Middle frontal gyrus (tissue), 1 donor: ENCODE measurements around the gene PTPRG.

Experiments
- DNase-seq: peaks from one replicate; pipeline ENCODE4 v3.0.0-alpha.2; 2015; ENCODE audit warnings: low spot score; ENCODE audit errors: extremely low spot score

PTPRG gene

DNA sequence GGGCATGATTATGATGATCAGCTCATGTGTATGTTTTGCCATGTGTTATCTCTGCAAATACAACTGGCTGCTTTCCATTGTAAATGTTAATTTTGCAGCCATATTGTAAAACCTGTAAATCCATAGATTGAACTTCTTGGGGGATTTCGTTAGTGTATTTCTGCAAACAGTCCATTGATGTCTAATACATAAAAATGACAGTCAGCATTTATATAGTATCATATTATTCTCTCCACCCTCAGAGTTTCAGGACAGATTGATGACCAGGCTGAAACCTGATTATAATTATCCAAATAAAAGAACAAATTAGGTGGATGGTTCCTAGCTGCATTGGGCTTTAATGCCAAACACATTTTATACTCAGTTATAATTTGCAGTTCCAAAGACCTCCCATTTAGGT, 535.1 kb downstream of the PTPRG start:
- DNase-seq: no peak

DNA sequence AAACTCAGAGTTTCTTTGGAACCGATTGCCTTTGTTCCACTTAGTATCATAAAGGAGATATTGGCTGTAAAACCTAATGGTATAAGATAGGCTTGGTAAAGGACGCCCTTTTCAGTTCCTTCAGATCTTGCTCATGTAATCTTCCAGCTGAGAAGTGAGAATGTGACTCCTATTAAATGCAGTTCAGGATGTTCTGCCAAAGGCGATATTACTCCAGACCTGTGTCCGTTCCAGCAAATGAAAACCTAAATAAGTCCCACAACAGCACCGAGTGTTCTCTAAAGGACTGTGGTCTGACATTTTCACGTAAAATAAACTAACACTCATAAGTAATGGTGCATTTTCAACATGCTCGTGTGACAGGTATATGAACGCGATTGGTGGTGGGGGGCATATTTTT, 535.8 kb downstream of the PTPRG start:
- DNase-seq: no peak

DNA sequence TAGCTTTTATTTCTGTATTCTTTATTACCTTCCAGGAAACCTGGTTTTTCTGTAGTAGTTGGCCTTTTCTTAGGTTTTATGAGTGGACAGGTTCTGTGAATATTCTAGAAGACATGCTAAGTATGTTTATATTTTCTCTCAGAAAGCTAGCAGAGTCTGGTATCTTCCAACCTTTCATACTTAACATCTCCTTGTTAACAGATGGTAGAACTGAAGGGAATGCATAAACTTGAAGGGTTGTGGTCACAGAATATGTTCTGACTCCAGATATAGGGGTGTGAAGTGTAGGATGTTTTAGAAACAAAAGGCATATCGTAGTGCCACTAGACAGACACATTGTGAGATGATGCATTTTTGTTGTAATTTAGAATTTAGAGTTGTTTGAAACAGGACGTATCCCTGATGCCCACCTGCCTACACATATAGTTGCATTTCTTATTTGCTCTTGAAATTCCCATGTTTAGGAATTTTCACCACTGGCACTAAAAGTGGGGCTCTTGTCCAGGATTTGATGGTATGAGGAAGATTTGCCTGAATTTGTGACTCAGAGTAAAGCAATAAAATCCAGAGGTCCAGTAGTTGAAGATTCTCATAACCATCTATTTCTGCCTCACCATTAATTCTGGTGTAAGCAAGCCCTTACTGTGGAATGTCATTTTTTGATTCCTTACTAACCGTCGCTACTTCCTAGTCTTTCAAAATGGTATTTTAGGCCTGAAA, 537.4 kb downstream of the PTPRG start:
- no peak for DNase-seq

DNA sequence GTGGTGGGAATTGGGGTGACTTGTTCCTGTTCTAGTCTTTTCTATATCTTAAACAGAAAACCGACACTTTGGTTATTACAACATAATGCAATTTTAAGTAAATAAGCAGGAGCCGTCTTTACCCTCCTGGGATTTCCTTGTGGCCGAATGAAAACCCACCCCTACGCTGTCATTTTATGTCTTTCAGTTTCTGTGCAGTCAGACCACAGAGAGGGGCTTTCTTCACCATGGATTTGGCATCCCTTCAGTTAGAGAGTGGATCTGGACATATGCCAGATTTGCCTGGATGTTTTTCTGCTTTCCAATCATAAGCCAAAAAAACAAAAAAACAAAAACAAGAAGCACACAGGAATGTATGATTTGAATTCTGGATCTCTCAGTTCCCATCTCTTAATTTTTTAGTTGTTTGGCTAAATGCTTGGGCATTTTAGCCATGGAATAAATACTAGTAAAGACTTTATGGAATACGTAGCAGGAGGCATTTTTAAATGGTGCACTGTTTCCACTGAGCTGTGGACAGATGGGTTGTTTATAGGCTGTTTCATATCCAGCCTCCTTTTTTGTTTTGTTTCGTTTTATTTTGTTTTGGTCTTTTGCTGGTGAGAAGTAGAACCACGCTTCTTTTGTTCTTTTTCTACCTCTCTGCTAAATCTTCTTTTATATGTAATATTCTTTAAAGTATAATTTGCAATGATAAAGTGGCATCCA, 539.1 kb downstream of the PTPRG start:
- DNase-seq: no peak

DNA sequence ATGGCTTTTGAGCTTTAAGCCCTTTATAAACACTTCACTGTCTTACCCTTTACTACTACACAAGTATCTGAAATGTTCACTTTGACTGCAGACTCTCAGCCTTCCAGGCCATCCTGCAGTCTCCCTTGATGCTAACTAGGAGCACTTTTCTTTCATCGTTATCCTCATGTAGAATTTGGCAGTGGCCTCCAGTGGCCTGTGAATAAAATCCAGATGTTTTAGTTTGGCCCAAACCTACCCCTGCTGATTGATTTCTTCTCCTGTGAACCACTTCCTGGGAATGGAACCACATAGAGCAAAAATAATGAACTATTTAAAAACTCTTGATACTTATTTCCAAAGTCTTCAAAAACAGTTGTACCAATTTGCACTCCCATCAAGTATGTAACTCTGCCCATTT, 540.1 kb downstream of the PTPRG start:
- no peak for DNase-seq

DNA sequence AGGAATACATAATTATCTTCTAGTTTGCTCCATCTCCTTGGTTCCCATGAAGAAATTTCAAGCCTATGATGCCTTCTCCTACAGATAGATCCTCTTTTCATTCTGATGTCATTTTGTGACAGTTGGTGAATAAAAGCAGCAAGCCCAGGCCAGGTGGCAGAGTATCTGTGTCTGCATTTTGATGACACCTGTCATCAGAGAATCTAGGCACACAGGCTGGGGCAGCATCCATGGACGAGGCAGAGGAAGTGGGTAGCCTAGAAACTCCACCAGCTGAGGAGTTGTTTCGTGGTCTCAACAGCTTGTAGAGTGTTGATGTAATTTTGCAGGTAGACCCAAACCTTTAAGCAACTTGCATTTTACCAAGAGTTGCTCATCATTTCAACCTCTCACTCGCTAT, 542.2 kb downstream of the PTPRG start:
- no peak for DNase-seq

DNA sequence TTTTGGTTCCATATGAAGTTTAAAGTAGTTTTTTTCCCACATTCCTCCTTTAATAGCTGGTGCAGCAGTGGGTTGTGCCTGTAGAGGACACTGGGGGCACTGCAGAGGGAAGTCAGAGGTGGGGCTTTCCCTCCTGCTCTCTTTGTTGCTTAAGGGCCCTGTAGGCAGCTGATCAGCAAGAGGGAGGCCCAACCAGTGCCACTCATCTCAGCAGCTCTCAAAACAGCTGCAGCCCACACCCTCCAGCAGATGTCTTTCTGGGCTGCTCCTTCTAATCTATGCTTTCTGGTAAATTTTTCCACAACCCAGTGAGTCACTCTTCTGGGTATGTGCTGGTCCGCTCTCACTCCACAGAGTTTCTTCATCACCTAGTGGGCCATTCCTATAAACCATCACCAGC, 548.2 kb downstream of the PTPRG start:
- DNase-seq: no peak

DNA sequence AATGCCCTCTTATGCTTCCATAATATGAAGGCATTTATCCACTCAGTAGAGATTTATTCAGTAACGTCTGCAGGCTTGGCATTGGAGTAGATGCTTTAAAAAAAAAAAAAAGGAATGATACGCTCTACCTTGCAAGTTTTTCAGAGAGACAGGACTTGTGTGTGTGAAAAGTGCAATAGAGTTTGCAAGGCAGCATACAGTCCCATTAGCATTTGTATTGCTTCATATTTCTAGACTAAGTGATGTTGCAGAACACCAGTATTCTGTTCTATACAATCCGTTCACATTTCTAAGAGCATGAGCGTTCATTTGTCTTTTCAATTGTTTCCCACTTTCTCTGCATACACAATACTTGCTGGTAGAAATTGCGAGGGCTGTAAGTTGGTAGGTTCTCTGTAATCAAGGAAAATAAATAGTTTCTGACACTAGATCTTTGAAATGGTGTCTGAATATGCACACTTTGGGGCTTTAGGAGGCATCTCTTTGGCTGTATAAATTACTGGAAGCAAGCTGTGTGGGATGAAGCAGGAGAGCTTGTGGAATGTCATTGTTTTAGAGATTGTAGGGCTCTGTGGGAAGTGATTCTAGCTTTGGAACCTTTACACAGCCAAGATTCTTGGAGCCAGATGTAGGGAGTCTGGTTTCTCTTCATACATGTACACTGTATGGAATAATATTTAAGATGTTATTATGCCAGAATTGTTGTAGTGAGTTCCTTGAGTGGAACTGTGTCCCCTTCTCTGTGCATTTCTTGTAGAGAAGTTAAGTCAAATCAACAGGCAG, 549.3 kb downstream of the PTPRG start:
- no peak for DNase-seq

DNA sequence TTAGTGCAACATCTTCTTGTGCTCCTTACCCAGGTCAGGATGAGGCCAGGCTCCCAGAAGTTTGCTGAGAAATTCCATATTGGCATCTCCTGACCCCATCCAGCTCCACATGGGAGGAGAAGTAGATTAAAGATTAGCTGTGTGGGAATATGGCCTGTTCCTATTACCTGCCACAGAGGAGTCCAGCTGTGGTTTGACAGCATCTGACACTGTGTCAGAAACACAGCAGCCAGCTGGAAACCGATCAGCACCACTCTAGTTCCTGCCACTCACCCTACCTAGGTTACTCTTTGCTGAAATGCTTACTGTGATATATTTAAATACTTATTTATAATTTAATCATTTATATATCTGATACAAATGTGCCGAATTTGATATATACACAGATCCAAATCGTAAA, 551.7 kb downstream of the PTPRG start:
- DNase-seq: no peak

DNA sequence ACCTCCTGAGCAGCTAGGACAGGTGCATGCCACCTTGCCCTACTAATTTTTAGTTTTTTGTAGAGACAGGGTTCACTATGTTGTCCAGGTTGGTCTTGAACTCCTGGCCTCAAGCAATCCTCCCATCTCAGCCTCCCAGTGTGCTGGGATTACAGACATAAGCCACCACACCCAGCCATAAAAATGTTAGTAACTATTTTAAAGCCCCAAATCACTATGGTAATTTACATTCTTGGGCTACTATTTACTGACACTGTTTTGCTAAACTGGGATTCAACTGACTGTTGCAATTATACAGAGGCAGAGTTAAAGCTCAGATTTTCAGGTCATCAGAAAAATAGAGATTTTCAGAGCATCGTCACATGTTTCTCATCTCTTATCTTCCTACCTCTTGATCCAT, 553.4 kb downstream of the PTPRG start:
- DNase-seq: no peak

DNA sequence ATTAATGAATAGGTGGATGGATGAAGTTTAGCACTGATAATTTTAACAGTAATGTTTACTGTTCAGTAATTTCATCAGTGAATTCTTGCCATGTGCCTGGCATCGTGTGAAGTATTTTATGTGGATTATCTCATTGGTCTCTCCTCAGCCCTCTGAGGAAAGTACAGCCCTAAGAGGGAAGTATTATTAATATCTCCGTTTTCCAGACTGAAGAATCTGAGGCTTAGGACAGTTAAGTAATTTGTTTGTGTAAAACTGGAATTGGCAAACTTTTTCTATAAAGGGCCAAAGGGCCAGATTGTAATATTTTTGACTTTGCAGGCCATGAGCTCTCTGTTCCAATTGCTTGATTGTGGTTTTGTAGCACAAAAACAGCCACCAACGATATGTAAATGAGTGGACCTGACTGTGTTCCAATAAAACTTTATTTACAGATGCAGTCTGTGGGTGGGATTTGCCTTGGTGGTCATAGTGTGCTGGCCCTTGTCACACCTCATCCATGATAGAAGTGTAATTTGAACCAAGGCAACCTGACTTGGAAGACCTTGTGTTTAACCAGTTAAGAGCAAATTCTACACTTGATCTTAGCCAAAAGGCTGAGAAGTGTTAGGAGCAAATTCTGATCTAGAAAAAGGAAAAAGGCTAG, 556.7 kb downstream of the PTPRG start:
- no peak for DNase-seq

DNA sequence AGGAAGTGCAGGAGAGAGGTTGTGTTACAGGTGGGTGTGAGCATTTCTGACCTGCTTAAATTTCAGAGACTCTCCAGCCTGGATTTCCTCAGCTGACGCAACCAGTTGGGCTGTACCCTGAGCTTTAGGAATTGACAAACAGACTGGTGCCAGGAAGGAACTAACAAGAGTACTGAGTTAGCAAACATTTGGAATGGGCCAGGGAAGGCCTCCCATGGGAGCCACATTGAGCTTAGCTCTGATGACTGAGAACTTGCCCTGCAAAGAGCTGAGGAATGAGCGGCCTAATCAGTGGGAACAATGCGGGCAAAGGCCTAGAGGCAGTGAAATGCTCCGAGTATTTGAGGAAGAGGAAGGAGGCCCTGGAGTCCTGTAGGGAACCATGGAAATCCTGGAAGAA, 557.8 kb downstream of the PTPRG start:
- no peak for DNase-seq

DNA sequence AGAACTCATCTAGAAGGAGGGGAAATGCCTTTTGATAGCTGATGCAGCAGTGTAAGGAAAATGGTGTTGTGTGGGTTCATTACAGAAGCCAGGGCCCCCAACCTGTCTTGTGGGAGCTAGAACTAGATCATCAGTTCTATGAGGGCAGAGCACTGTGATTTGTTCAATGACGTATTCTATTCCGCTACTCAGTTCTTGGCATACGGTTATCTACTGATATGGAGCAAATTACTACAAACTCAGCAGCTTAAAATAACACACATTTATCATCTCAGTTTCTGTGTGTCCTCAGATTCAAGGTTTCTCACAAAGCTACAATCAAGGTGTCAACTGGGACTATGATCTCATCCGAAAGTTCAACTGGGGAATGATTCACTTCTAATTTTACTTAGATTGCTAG, 561.4 kb downstream of the PTPRG start:
- no peak for DNase-seq

DNA sequence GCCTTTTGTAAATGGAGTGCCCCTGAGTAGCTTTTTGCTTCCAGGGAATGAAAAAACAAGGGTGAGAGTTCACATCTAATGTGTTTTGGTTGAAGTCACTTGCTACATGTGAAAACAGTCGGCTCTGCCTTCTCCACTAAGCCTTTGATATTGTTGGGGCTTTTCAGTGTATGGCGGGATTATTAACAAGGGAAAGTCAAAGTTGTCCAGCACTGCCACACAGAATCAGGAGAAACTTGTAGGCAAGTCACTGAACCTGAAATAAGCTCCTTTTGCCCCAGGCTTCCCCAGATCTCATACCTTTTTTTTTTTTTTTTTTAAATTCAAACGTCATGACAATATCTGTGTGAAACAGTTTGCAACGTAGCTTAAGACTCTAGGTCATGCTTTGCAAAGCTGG, 564.0 kb downstream of the PTPRG start:
- no peak for DNase-seq

DNA sequence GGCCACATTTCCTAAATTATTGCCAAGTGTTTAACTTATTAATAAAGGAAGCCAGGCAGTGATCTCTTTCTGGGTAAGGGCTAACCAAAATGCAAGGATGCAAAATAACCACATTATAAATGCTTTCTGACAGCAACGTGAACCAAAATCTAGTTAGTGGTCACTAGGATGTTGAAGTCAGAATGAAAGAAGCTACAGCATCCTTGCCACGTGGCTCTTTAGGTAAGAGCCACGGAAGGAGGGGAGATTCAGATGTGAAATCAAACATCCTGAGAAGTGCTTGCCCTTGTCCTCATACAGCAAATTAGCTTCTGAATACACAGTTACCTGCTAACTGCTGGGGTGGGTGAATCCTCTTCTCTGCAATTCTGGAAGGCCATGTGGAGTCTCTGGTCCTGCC, 565.7 kb downstream of the PTPRG start:
- DNase-seq: no peak

DNA sequence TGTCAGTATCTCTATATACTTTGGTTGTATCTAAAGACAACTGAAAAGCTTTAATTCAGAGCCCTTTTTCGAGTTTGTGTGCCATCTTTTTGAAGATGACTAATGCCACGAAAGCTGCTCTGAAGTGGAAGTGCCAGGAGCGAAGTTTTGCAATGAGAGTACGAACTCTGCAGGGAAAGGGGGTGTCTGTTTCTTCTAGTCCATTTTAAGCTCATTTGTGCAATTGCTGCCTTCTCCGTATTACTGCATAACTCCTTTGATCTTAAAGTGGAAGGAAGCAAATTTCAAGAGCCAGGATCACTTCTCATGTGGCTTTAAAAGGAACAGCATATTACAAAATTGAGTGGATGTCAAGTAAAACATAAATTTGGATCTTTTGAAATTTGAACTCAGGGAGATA, 566.7 kb downstream of the PTPRG start:
- DNase-seq: no peak

DNA sequence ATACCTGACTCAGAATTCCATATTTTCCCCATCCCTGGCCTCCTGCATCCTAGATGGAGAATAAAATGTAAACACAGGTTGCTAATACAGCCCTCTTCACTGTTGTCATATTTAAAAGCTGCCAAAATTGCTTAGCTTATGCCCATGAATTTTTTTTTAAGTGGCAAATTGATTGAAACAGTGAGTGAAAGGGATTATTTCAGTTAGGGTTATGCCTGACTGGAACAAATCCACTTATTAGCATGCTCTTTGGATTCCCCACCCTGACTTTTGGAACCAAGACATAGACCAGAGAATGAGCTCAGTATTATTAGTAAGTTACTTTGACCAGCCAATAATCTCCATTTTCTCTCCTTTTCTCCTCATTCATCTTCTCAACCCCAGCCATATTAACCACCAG, 567.3 kb downstream of the PTPRG start:
- DNase-seq: no peak

DNA sequence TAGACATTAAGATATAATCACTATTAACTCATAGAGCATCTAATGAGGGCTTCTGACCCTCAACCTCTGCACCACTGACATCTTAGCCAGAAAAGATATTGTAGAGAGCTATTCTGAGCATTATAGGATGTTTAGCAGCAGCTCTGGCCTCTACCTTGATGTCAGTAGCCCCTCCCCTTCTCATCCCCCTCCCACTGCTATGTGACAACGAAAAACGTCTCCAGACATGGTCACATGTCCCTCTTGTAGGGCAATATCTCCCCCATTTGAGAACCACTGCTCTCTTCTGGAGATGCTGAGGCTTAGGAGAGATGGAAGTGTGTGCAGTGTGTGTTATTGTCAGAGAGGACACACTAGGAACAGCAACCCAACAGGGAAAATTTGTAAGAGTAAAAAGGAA, 569.7 kb downstream of the PTPRG start:
- DNase-seq: no peak

DNA sequence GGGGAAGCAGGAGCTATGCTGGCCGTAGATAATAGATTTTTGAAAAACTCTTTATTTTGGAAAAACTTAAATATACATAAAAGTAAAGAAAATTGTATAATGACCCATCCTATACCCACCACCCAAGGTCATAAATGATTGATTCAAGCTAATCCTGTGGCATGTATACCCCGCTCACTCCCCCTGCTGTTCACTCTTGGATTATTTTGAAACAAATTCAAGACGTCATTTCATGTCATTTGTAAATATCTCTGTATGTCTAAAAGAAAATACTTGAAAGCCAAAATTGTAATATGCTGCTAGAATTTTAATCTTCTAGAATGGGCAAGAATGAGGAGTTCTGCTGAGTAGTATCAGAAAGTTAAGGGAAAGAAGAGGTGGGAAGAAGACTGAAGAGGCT, 570.2 kb downstream of the PTPRG start:
- no peak for DNase-seq

DNA sequence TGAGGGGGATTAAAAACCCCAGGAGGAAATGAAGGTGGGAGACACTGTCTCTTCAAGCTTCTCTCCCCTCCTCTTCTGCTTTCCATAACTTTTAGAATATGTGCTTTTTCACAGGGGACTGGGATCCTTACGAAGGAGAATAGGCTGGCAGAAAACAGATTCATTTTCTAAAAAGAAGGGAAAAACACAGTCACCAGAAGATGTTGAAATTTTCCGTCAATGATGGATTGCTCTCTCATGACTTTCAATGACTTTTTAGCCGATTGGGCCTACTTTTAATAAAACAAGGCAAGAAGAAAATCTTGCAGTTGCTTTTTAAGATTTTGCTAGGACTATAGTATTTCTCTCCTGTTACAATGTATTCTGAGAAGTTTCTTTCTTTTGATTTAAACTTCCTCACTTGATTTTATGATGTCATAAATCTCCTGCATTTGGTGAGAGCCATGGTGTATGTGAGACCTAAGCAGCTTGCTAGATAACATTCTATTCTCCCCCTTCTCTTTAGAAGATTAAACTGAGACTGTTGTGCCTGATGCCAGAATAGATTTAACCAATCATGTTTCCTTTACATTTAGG, 570.7 kb downstream of the PTPRG start:
- DNase-seq: no peak

DNA sequence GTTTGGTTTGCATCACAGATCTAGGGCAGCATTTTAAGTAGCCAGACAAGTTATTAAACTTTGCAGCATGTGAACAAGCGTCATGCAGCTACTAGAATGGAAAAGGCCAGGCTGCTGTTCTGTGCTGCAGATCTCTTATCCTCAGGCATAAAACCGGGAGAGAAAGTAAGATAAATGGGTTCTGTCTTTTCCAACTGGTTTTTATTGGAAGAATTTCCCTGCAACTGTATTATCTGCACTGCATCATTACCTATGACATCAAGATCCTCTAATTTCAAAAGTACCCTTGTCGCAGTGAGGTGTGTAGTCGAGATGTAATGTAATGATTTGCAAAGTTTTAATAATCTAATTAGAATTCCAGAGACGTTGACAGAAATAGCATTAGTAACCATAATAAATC, 571.6 kb downstream of the PTPRG start:
- DNase-seq: no peak

DNA sequence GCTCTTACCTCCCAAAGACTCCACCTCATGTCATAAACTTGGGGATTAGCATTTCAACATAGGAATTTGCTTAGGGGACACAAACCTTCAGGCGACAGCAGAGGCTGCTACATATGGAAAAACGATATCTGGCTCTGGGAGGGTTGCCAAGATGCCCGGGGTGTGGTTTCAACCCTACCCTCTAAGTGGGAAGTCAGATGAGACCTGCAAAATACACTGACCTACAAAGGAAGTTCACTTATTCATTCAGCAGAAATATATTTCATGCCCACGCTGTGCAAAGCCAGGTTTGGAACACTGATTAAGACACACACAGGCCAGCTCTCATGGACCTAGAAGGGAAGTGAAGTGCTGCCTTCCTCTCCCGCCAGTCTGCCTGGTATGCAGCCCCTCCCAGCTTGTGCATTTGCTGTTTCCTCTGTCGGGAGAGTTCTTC, 572.7 kb downstream of the PTPRG start:
- no peak for DNase-seq
